RWPE2 (cell line): ENCODE results near the gene TSC2.

Source experiments
- ATAC-seq: fragments of 200-7000 bp; cut with Tn5 transposase; 3 replicates; pipeline ENCODE4 v1.9.1; 2021; ENCODE audit warnings: low read depth
- DNase-seq: peaks from one replicate; pipeline ENCODE4 v3.0.0-alpha.2; 2020; ENCODE audit warnings: low spot score
- H3K27ac ChIP-seq: fragments of 450-650 bp; 2 replicates; pipeline ENCODE4 v1.5.1; 2017; ENCODE audit warnings: mild to moderate bottlenecking; ENCODE audit not compliant: poor library complexity, severe bottlenecking
- H3K27me3 ChIP-seq: fragments of 250-450 bp; sonication (Bioruptor Pico); 2 replicates; pipeline ENCODE4 v1.5.1; 2021; ENCODE audit warnings: mild to moderate bottlenecking, moderate library complexity; ENCODE audit not compliant: insufficient read depth, poor library complexity, severe bottlenecking
- H3K36me3 ChIP-seq: fragments of 250-450 bp; sonication (Bioruptor Pico); 2 replicates; pipeline ENCODE4 v1.5.1; 2020; ENCODE audit warnings: low read depth, mild to moderate bottlenecking, moderate library complexity
- H3K4me1 ChIP-seq: fragments of 250-450 bp; sonication (Bioruptor Pico); 2 replicates; pipeline ENCODE4 v1.5.1; 2021; ENCODE audit warnings: mild to moderate bottlenecking, moderate library complexity; ENCODE audit not compliant: insufficient read depth, poor library complexity, severe bottlenecking
- H3K4me3 ChIP-seq: fragments of 250-450 bp; sonication (Bioruptor Pico); 2 replicates; pipeline ENCODE4 v1.5.1; 2021; ENCODE audit warnings: mild to moderate bottlenecking, moderate library complexity; ENCODE audit not compliant: severe bottlenecking
- H3K9me3 ChIP-seq: fragments of 250-450 bp; sonication (Bioruptor Pico); 2 replicates; pipeline ENCODE4 v1.5.1; 2021; ENCODE audit warnings: mild to moderate bottlenecking, moderate library complexity; ENCODE audit not compliant: severe bottlenecking
- CTCF ChIP-seq: fragments of 450-650 bp; IDR thresholded peaks from one replicate; pipeline ENCODE4 v1.5.1; 2017; ENCODE audit warnings: mild to moderate bottlenecking, moderate library complexity; ENCODE audit not compliant: poor library complexity, severe bottlenecking

Gene TSC2

GRCh38 chr16:2091547-2092255 is 43.9 kb downstream of the TSC2 start:
- DNase-seq (no peak), ATAC-seq (no peak)
- Histone ChIP-seq H3K27me3 (no peaks in the 10 kb centered on the region), H3K4me3 (no peak overlapping the region), H3K9me3 (no peaks in the 10 kb centered on the region), H3K4me1 (no peaks in the 10 kb centered on the region), H3K36me3 (peaks cover 86% of the 10 kb centered on the region), H3K27ac (no peak overlapping the region)
- TF ChIP-seq CTCF, result no peak

DNA sequence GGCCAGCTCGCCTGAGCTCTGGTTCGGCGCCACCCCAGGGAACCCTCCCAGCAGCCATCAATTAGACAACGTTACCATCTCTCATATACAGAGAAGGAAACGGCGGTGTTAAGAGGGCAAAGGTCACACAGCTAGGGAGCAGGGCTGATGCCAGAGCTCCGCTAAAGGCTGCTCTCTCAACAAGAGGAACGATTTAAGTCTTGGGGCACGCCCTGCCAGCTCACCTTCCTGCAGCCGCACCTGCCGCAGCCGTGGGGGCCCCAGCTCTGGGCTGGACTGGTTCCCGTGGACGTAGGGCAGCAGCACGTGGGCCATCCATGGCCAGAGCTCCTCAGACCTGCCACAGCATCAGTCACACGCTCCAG is 44.5 kb downstream of the TSC2 start:
- Histone ChIP-seq H3K4me1 (no peaks in the 10 kb centered on the region), H3K27ac (no peak overlapping the region), H3K4me3 (no peak overlapping the region), H3K36me3 (peaks cover 86% of the 10 kb centered on the region), H3K27me3 (no peaks in the 10 kb centered on the region), H3K9me3 (no peaks in the 10 kb centered on the region)
- no peak for DNase-seq
- no peak for TF ChIP-seq CTCF
- no peak for ATAC-seq

- ATAC-seq, result no peak
- no peaks in the 10 kb centered on the region for H3K27me3 ChIP-seq
- no peak overlapping the region for H3K27ac ChIP-seq
- no peaks in the 10 kb centered on the region for H3K4me1 ChIP-seq
- H3K9me3 ChIP-seq, result no peaks in the 10 kb centered on the region
- no peak overlapping the region for H3K4me3 ChIP-seq
- TF ChIP-seq CTCF, result no peak
- no peak for DNase-seq
- H3K36me3 ChIP-seq, result peaks cover 89% of the 10 kb centered on the region
These were observed 45.1 kb downstream of the TSC2 start for GRCh38 chr16:2092866-2093265.

- DNase-seq (no peak), ATAC-seq (no peak)
- no peak overlapping the region for H3K27ac ChIP-seq
- no peaks in the 10 kb centered on the region for H3K4me1 ChIP-seq
- H3K4me3 ChIP-seq, result no peak overlapping the region
- no peaks in the 10 kb centered on the region for H3K9me3 ChIP-seq
- TF ChIP-seq CTCF, result no peak
- H3K27me3 ChIP-seq, result no peaks in the 10 kb centered on the region
- H3K36me3 ChIP-seq, result peaks cover 82% of the 10 kb centered on the region
These were observed 46.0 kb downstream of the TSC2 start for GRCh38 chr16:2093793-2094192.

GRCh38 chr16:2095315-2095853 is 47.6 kb downstream of the TSC2 start:
- Histone ChIP-seq H3K27ac (no peak overlapping the region), H3K4me3 (no peak overlapping the region), H3K36me3 (peaks cover 71% of the 10 kb centered on the region), H3K27me3 (no peaks in the 10 kb centered on the region), H3K9me3 (no peaks in the 10 kb centered on the region), H3K4me1 (no peaks in the 10 kb centered on the region)
- TF ChIP-seq CTCF, result no peak
- DNase-seq, result no peak
- peak; percentile 60; the same call in 2 of the 3 replicates for ATAC-seq
